Right lobe of liver (tissue), 6 donors: ENCODE measurements around the gene PTRHD1. TPM values are rescaled to one million over a fixed set of nuclear protein-coding genes. Genes with fewer than 3 reads are reported as not detected.

Source experiments
- ATAC-seq, 4 donors: fragments of 200-7000 bp; cut with Tn5 transposase; one replicate each; pipeline ENCODE4 v1.9.1; 2020; ENCODE audit warnings: mild to moderate bottlenecking in 4 of 4, moderate library complexity in 4 of 4
- DNase-seq, 3 donors: peaks; one replicate each; pipeline ENCODE4 v3.0.0-alpha.2; 2020
- H3K27ac ChIP-seq, 3 donors: fragments of 200-600 bp; one replicate each; pipeline ENCODE4 v1.8.0; 2022
- H3K27me3 ChIP-seq, 2 donors: fragments of 200-600 bp; one replicate each; pipeline ENCODE4 v1.8.0; 2022
- H3K36me3 ChIP-seq, 4 donors: fragments of 200-600 bp; sonication (generic) in 1 of 4; one replicate each; pipeline versions ENCODE4 v1.5.1 to v1.8.0; 2017 to 2022; ENCODE audit warnings: control low read depth in 1 of 4
- H3K4me1 ChIP-seq, 4 donors: fragments of 200-600 bp; sonication (generic) in 1 of 4; one replicate each; pipeline versions ENCODE4 v1.5.1 to v1.8.0; 2017 to 2022; ENCODE audit warnings: control low read depth in 1 of 4
- H3K4me3 ChIP-seq, 3 donors: fragments of 200-600 bp; one replicate each; pipeline ENCODE4 v1.8.0; 2022
- H3K9me3 ChIP-seq, 4 donors: fragments of 200-600 bp; sonication (generic) in 1 of 4; one replicate each; pipeline versions ENCODE4 v1.5.1 to v1.8.0; 2017 to 2022; ENCODE audit warnings: control low read depth in 1 of 4
- POLR2A ChIP-seq: fragments of 450-650 bp; IDR thresholded peaks from one replicate; pipeline ENCODE4 v1.6.1; 2017; ENCODE audit warnings: antibody characterized with exemption, mild to moderate bottlenecking
- WGBS: methylation state at CpG from one replicate; pipeline ENCODE4 v1.1.6; 2018; ENCODE audit warnings: low coverage, low lambda C conversion rate; ENCODE audit not compliant: insufficient coverage; ENCODE audit errors: missing lambda C conversion rate; 5-methylcytosine and 5-hydroxymethylcytosine counted together
- intact Hi-C, 2 donors: fragments of 100-400 bp; cut with DNase I; formaldehyde crosslinking; loops; one replicate each; pipeline versions ENCODE4 v1.11.2 to v1.14.1; 2022
- total RNA-seq, 6 experiments: library from RNA; depleted of rRNA in 2 of 6; stranded (reverse); fragments of >200 nt in 2 of 6; fragmentation: NEBNext Ultra II Directional in 3 of 6; extraction: Animal tissue kit (Norgen Biotek cat#: 25700) in 3 of 6; gene quantifications; one replicate each; pipeline versions ENCODE4 v1.1.0 to v1.2.4, GENCODE V29; 2016 to 2023
- TF ChIP-seq, protein P1 (sequence below), 4 donors: fragments of 200-600 bp in 3 of 4; fragments of 450-650 bp in 1 of 4; IDR thresholded peaks; one replicate each; pipeline versions ENCODE4 v1.5.1 to v1.8.0; 2016 to 2022; ENCODE audit warnings: antibody characterized with exemption in 4 of 4, mild to moderate bottlenecking in 2 of 4
- donor health status: DM: no; HTN: yes; CAD: no.
- donor health status: DM: no; HTN: no; CAD: no.
- donor health status: DM: no; HTN: no; CAD: no.
- donor health status: DM: no; HTN: yes; CAD: no.
- donor health status: DM: no; HTN: yes; CAD: no.

Gene PTRHD1
- total RNA-seq, 6 experiments from 2014 or later: 10.1 to 16.4 (median 15.3) TPM

DNA sequence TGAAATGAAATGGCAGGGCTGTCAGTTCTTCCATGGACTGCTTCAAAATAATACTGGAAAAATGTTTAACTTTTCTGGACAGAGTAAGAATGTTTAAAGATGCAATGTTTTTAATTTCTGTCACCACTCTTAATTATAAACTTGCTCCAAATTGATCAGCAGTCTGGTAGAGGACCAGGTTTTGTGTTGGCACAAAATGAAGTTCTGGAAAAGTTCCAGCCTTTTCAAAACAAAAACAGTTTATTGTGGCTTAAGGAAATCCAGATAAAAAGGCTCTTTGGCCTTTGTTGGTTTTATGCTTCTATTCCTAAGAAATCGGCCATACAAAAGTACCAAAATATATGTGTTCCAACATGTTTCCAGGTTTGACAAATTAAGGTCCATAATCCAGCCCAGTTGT is 48.8 kb downstream of the PTRHD1 start:
- ATAC-seq (no peak), DNase-seq (no peak)
- Histone ChIP-seq H3K9me3 (no peaks in the 10 kb centered on the region), H3K36me3 (peaks cover 0 to 6% (median 2%) of the 10 kb centered on the region in 4 donors), H3K4me1 (no peaks in the 10 kb centered on the region), H3K27me3 (no peaks in the 10 kb centered on the region), H3K4me3 (no peak overlapping the region), H3K27ac (no peak overlapping the region)
- TF ChIP-seq, protein P1, sequence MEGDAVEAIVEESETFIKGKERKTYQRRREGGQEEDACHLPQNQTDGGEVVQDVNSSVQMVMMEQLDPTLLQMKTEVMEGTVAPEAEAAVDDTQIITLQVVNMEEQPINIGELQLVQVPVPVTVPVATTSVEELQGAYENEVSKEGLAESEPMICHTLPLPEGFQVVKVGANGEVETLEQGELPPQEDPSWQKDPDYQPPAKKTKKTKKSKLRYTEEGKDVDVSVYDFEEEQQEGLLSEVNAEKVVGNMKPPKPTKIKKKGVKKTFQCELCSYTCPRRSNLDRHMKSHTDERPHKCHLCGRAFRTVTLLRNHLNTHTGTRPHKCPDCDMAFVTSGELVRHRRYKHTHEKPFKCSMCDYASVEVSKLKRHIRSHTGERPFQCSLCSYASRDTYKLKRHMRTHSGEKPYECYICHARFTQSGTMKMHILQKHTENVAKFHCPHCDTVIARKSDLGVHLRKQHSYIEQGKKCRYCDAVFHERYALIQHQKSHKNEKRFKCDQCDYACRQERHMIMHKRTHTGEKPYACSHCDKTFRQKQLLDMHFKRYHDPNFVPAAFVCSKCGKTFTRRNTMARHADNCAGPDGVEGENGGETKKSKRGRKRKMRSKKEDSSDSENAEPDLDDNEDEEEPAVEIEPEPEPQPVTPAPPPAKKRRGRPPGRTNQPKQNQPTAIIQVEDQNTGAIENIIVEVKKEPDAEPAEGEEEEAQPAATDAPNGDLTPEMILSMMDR (IDR thresholded peaks at IDR 0.05): no peak
- no peak for TF ChIP-seq POLR2A
- intact Hi-C loops: no loop called here
- 91% methylated on average over 1 of the region's 1 CpG for WGBS

DNA sequence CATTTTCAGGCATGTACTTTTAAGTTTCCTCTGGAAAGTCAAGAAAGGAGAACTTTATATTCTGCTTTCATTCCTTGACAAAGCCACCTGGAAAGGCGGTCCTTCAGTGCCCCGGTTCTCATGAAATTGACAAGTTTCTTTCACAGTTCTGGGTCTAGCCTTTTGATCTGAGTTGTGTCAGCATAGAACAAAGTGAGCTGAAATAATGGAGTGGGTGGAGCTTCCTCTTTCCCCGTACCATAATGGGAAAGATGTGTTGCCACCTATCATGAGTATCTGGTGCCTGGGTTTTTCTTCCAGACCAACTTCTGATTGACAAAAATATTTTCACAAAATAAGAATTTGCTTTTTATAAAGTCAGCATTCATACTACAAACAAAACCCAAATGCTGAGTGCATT is 49.3 kb downstream of the PTRHD1 start:
- H3K4me1 ChIP-seq: no peaks in the 10 kb centered on the region
- no peaks in the 10 kb centered on the region for H3K27me3 ChIP-seq
- DNase-seq (no peak), ATAC-seq (no peak)
- WGBS: 78% methylated on average over 3 of the region's 3 CpGs
- TF ChIP-seq POLR2A: no peak
- TF ChIP-seq, protein P1 (IDR thresholded peaks at IDR 0.05): no peak
- H3K9me3 ChIP-seq: no peaks in the 10 kb centered on the region
- H3K36me3 ChIP-seq: peaks cover 0 to 6% (median 2%) of the 10 kb centered on the region in 4 donors
- H3K27ac ChIP-seq: no peak overlapping the region
- no peak overlapping the region for H3K4me3 ChIP-seq
- intact Hi-C loops: no loop called here

DNA sequence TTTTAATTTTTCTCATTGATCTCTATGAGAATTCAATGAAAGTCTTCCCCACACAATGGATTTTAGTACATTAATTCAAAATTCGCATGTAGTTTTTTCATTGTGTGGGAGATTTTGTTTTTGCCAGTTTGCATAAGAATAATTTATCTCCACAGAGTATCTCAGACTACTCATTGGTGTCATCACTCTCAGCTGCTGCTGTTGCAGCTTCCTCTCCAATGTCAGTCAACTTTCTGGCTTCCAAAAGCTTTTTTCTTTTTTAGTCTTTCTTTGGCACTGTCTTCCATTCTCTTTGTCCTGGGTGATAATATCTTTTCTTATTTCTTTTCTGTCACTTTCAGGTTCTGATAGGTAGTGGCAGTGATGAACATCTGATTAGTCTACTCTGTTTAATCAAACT is 50.5 kb downstream of the PTRHD1 start:
- H3K4me3 ChIP-seq: no peak overlapping the region
- WGBS: 88% methylated on average over 1 of the region's 1 CpG
- peaks cover 0 to 6% (median 2%) of the 10 kb centered on the region in 4 donors for H3K36me3 ChIP-seq
- intact Hi-C loops: no loop called here
- H3K27ac ChIP-seq: no peak overlapping the region
- ATAC-seq: no peak
- no peak for DNase-seq
- no peaks in the 10 kb centered on the region for H3K9me3 ChIP-seq
- TF ChIP-seq, protein P1 (IDR thresholded peaks at IDR 0.05): no peak
- TF ChIP-seq POLR2A: no peak
- H3K4me1 ChIP-seq: no peaks in the 10 kb centered on the region
- no peaks in the 10 kb centered on the region for H3K27me3 ChIP-seq

DNA sequence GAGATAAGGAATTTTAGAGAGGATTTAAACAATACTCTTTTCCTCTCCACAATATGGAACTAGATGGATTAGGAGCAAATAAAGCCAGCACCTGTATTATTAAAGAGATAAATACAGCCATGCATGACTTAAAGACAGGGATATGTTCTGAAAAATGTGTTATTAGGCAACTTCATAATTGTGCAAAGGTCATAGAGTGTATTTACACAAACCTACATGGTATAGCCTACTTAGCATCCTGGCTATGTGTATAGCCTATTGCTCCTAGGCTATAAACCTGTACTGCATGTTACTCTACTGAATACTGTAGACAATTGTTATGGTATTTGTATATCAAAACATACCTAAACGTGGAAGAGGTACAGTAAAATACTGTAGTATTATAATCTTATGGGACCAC is 53.0 kb downstream of the PTRHD1 start:
- no peak overlapping the region for H3K27ac ChIP-seq
- no peak overlapping the region for H3K4me3 ChIP-seq
- no peaks in the 10 kb centered on the region for H3K4me1 ChIP-seq
- no peaks in the 10 kb centered on the region for H3K9me3 ChIP-seq
- no peaks in the 10 kb centered on the region for H3K27me3 ChIP-seq
- TF ChIP-seq, protein P1 (IDR thresholded peaks at IDR 0.05): no peak
- TF ChIP-seq POLR2A: no peak
- WGBS: 90% methylated on average over 1 of the region's 1 CpG
- peaks cover 0 to 6% (median 2%) of the 10 kb centered on the region in 4 donors for H3K36me3 ChIP-seq
- no peak for ATAC-seq
- intact Hi-C loops: no loop called here
- DNase-seq: no peak

Other genes starting within 250 kb of the PTRHD1 start
- 1 to 10 TPM; 1.6 to 6.0 (median 3.1) TPM for gene CENPO, start within 50 bp of the PTRHD1 start, total RNA-seq
- 1 to 10 TPM; 2.2 to 7.0 (median 5.6) TPM for gene ADCY3, start 126.8 kb upstream of the PTRHD1 start, total RNA-seq
- gene DNAJC27, start 178.6 kb upstream of the PTRHD1 start, total RNA-seq: 1 to 10 TPM; 1.1 to 2.1 (median 1.7) TPM
- gene EFR3B, start 248.7 kb upstream of the PTRHD1 start, total RNA-seq: under 1 TPM in 5 of 6 experiments, not detected in 1; 0.12 to 0.33 (median 0.16) TPM